Body of pancreas (tissue), 4 donors: Measurements from ENCODE around the gene SNX1.

Source experiments
- POLR2A ChIP-seq, 3 donors: fragments of 450-650 bp; IDR thresholded peaks; one replicate each; pipeline ENCODE4 v1.6.1; 2016; ENCODE audit warnings: antibody characterized with exemption in 3 of 3, mild to moderate bottlenecking in 2 of 3
- TF ChIP-seq, protein P1 (sequence below), 7 experiments: fragments of 450-650 bp in 4 of 7; fragments of 200-600 bp in 3 of 7; sonication (generic) in 3 of 7; IDR thresholded peaks; one replicate each; pipeline ENCODE4 v1.5.1; 2016 to 2019; ENCODE audit warnings: antibody characterized with exemption in 7 of 7

DNA sequence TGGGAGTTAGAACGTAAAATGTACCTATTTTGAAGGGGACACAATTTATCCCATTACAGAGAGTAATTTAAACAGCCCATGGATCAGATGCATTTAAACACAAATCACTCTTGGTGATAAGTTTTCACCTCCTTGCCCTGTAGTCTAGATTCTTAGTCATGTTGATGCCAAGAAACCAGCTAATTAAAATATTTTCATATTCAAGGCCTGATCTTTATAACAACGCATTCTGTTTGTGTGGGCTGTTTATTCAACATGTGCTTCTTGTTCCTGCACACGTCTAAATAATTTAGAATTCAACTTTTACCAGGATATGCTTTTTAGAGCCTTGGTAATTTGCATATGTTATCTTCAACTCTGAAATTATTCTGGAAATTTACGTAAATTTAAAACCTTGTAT is 25.8 kb downstream of the SNX1 start:
- TF ChIP-seq POLR2A (IDR thresholded peaks at IDR 0.05): no peak
- TF ChIP-seq, protein P1, sequence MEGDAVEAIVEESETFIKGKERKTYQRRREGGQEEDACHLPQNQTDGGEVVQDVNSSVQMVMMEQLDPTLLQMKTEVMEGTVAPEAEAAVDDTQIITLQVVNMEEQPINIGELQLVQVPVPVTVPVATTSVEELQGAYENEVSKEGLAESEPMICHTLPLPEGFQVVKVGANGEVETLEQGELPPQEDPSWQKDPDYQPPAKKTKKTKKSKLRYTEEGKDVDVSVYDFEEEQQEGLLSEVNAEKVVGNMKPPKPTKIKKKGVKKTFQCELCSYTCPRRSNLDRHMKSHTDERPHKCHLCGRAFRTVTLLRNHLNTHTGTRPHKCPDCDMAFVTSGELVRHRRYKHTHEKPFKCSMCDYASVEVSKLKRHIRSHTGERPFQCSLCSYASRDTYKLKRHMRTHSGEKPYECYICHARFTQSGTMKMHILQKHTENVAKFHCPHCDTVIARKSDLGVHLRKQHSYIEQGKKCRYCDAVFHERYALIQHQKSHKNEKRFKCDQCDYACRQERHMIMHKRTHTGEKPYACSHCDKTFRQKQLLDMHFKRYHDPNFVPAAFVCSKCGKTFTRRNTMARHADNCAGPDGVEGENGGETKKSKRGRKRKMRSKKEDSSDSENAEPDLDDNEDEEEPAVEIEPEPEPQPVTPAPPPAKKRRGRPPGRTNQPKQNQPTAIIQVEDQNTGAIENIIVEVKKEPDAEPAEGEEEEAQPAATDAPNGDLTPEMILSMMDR (IDR thresholded peaks at IDR 0.05): no peak
